Measurements from ENCODE around the gene GSTT4. TPM values are rescaled to one million over a fixed set of nuclear protein-coding genes. Genes with fewer than 3 reads are reported as not detected.
"Not testable (repeated sequence)": the region's sequence is repeated elsewhere in the genome, so short reads cannot be mapped to it uniquely, and the experiment has no call there.

GSTT4 gene
- total and polyA plus RNA-seq, 4 experiments from 2014 or later: not detected

- H3K4me1 ChIP-seq (ENCODE audit: insufficient read depth, low read length); CTCF ChIA-PET (ENCODE audit: partially characterized antibody); H3K4me3 Mint-ChIP-seq; POLR2A ChIA-PET (ENCODE audit: partially characterized antibody); H3K9me3 Mint-ChIP-seq; H3K27me3 Mint-ChIP-seq; H3K4me1 Mint-ChIP-seq; H3K4me3 ChIP-seq (ENCODE audit: low read length in 2 of 2); H3K27ac Mint-ChIP-seq; DNase-seq; H3K27ac ChIP-seq (ENCODE audit: low read depth, low read length); H3K36me3 ChIP-seq (ENCODE audit: insufficient read depth, low read length); H3K9me3 ChIP-seq (ENCODE audit: control insufficient read depth in 1 of 2, low read length in 2 of 2); H3K36me3 Mint-ChIP-seq; H3K27me3 ChIP-seq (ENCODE audit: insufficient read depth, low read length): not testable (repeated sequence)
- intact Hi-C loops (cut with micrococcal nuclease): loop anchor here (10.0 kb wide), 2 partner anchors 65 to 545 kb away; no protein-coding TSS in a partner anchor
These were observed 25.6 kb downstream of the GSTT4 start, which contains the start of gene GSTT2 for GRCh38 chr22:23979557-23980240. GSTT2 (plus strand) TSS chr22:23980134.

- CTCF ChIA-PET (ENCODE audit: partially characterized antibody); H3K9me3 Mint-ChIP-seq; POLR2A ChIA-PET (ENCODE audit: partially characterized antibody); H3K9me3 ChIP-seq (ENCODE audit: control insufficient read depth in 1 of 2, low read length in 2 of 2); H3K27me3 Mint-ChIP-seq; H3K27ac Mint-ChIP-seq; DNase-seq; H3K4me1 Mint-ChIP-seq; H3K27me3 ChIP-seq (ENCODE audit: insufficient read depth, low read length); H3K4me3 ChIP-seq (ENCODE audit: low read length in 2 of 2); H3K27ac ChIP-seq (ENCODE audit: low read depth, low read length); H3K36me3 ChIP-seq (ENCODE audit: insufficient read depth, low read length); H3K4me3 Mint-ChIP-seq; H3K36me3 Mint-ChIP-seq; H3K4me1 ChIP-seq (ENCODE audit: insufficient read depth, low read length): not testable (repeated sequence)
- intact Hi-C loops (cut with micrococcal nuclease): loop anchor here (10.0 kb wide), 1 partner anchor 63 kb away; no protein-coding TSS in a partner anchor
These were observed 27.9 kb downstream of the GSTT4 start for GRCh38 chr22:23977304-23977703.

GRCh38 chr22:23974836-23975352 is 30.4 kb downstream of the GSTT4 start:
- peaks cover 5 to 19% (median 14%) of the 10 kb centered on the region in 4 donors for H3K4me1 Mint-ChIP-seq
- H3K9me3 Mint-ChIP-seq; H3K27me3 ChIP-seq (ENCODE audit: insufficient read depth, low read length); H3K27me3 Mint-ChIP-seq; DNase-seq; H3K27ac ChIP-seq (ENCODE audit: low read depth, low read length); H3K4me3 ChIP-seq (ENCODE audit: low read length in 2 of 2); CTCF ChIA-PET (ENCODE audit: partially characterized antibody); H3K4me3 Mint-ChIP-seq; H3K27ac Mint-ChIP-seq; POLR2A ChIA-PET (ENCODE audit: partially characterized antibody); H3K9me3 ChIP-seq (ENCODE audit: control insufficient read depth in 1 of 2, low read length in 2 of 2): not testable (repeated sequence)
- H3K4me1 ChIP-seq (ENCODE audit: insufficient read depth, low read length): peaks cover 15% of the 10 kb centered on the region
- peaks cover 18% of the 10 kb centered on the region for H3K36me3 ChIP-seq (ENCODE audit: insufficient read depth, low read length)
- peaks cover 15 to 19% of the 10 kb centered on the region in 2 donors for H3K36me3 Mint-ChIP-seq
- intact Hi-C loops (cut with micrococcal nuclease): loop anchor here (10.0 kb wide), 1 partner anchor 60 kb away; no protein-coding TSS in a partner anchor

GRCh38 chr22:23974345-23974744 is 30.9 kb downstream of the GSTT4 start, which contains the start of gene DDT:
DDT (minus strand) TSS chr22:23974441; CDS start chr22:23974414, 27 bp downstream.
- Histone ChIP-seq H3K36me3 (ENCODE audit: insufficient read depth, low read length) (peaks cover 24% of the 10 kb centered on the region), H3K4me1 (ENCODE audit: insufficient read depth, low read length) (peaks cover 16% of the 10 kb centered on the region)
- Mint-ChIP-seq H3K4me1 (peaks cover 7 to 24% (median 18%) of the 10 kb centered on the region in 4 donors), H3K36me3 (peaks cover 18 to 25% of the 10 kb centered on the region in 2 donors)
- CTCF ChIA-PET (ENCODE audit: partially characterized antibody); DNase-seq; H3K27ac Mint-ChIP-seq; H3K4me3 ChIP-seq (ENCODE audit: low read length in 2 of 2); H3K4me3 Mint-ChIP-seq; H3K9me3 Mint-ChIP-seq; H3K9me3 ChIP-seq (ENCODE audit: control insufficient read depth in 1 of 2, low read length in 2 of 2); H3K27me3 ChIP-seq (ENCODE audit: insufficient read depth, low read length); POLR2A ChIA-PET (ENCODE audit: partially characterized antibody); H3K27me3 Mint-ChIP-seq; H3K27ac ChIP-seq (ENCODE audit: low read depth, low read length): not testable (repeated sequence)
- intact Hi-C loops (cut with micrococcal nuclease): loop anchor here (10.0 kb wide), 1 partner anchor 60 kb away; no protein-coding TSS in a partner anchor

- DNase-seq; H3K4me3 ChIP-seq (ENCODE audit: low read length in 2 of 2); H3K27ac ChIP-seq (ENCODE audit: low read depth, low read length); H3K9me3 Mint-ChIP-seq; CTCF ChIA-PET (ENCODE audit: partially characterized antibody); H3K9me3 ChIP-seq (ENCODE audit: control insufficient read depth in 1 of 2, low read length in 2 of 2); H3K27me3 ChIP-seq (ENCODE audit: insufficient read depth, low read length); H3K27me3 Mint-ChIP-seq: not testable (repeated sequence)
- Mint-ChIP-seq H3K4me3 (peak overlapping the region in 3 of 8 donors; percentile 17 to 63 (median 57)), H3K4me1 (peaks cover 7 to 29% (median 20%) of the 10 kb centered on the region in 4 donors), H3K36me3 (peaks cover 18 to 29% of the 10 kb centered on the region in 2 donors), H3K27ac (peak overlapping the region in 1 of 7 donors; percentile 27)
- peaks cover 26% of the 10 kb centered on the region for H3K36me3 ChIP-seq (ENCODE audit: insufficient read depth, low read length)
- POLR2A ChIA-PET (ENCODE audit: partially characterized antibody): interaction anchor here (1.3 kb wide), 1 partner anchor 76 kb away, joined by 3 read pairs; no protein-coding TSS in a partner anchor
- intact Hi-C loops (cut with micrococcal nuclease): loop anchor here (10.0 kb wide), 1 partner anchor 57 kb away; no protein-coding TSS in a partner anchor
- H3K4me1 ChIP-seq (ENCODE audit: insufficient read depth, low read length): peaks cover 16% of the 10 kb centered on the region
These were observed 33.3 kb downstream of the GSTT4 start for GRCh38 chr22:23971927-23972326.

- peaks cover 16% of the 10 kb centered on the region for H3K4me1 ChIP-seq (ENCODE audit: insufficient read depth, low read length)
- H3K27me3 ChIP-seq (ENCODE audit: insufficient read depth, low read length): no peaks in the 10 kb centered on the region
- H3K4me3 ChIP-seq (ENCODE audit: low read length in 2 of 2): no peak overlapping the region
- POLR2A ChIA-PET (ENCODE audit: partially characterized antibody): interaction anchor here (0.6 to 1.4 kb wide), 3 partner anchors 57 to 493 kb away, joined by 3 read pairs; no protein-coding TSS in a partner anchor
- peaks cover 26% of the 10 kb centered on the region for H3K36me3 ChIP-seq (ENCODE audit: insufficient read depth, low read length)
- no peak overlapping the region for H3K27ac ChIP-seq (ENCODE audit: low read depth, low read length)
- no peak for DNase-seq
- intact Hi-C loops (cut with micrococcal nuclease): loop anchor here (10.0 kb wide), 1 partner anchor 56 kb away; no protein-coding TSS in a partner anchor
- H3K27ac Mint-ChIP-seq: peak overlapping the region in 3 of 7 donors; percentile 13 to 35 (median 33)
- peaks cover 7 to 29% (median 20%) of the 10 kb centered on the region in 4 donors for H3K4me1 Mint-ChIP-seq
- no peaks in the 10 kb centered on the region for H3K9me3 Mint-ChIP-seq
- peak overlapping the region in 3 of 8 donors; percentile 0 to 43 (median 26) for H3K4me3 Mint-ChIP-seq
- CTCF ChIA-PET (ENCODE audit: partially characterized antibody): interaction anchor here (0.6 kb wide), 1 partner anchor 46 kb away, joined by 4 read pairs; no protein-coding TSS in a partner anchor
- peaks cover 18 to 29% of the 10 kb centered on the region in 2 donors for H3K36me3 Mint-ChIP-seq
- H3K27me3 Mint-ChIP-seq: no peaks in the 10 kb centered on the region
- H3K9me3 ChIP-seq (ENCODE audit: control insufficient read depth in 1 of 2, low read length in 2 of 2): no peaks in the 10 kb centered on the region
These were observed 34.3 kb downstream of the GSTT4 start for GRCh38 chr22:23970816-23971486.

GRCh38 chr22:23970201-23970641 is 35.0 kb downstream of the GSTT4 start:
- intact Hi-C loops (cut with micrococcal nuclease): loop anchor here (10.0 kb wide), 1 partner anchor 55 kb away; no protein-coding TSS in a partner anchor
- Mint-ChIP-seq H3K36me3 (peaks cover 18 to 29% of the 10 kb centered on the region in 2 donors), H3K27ac (peak overlapping the region in 4 of 7 donors; percentile 4 to 40 (median 20)), H3K9me3 (no peaks in the 10 kb centered on the region), H3K4me1 (peaks cover 7 to 29% (median 20%) of the 10 kb centered on the region in 4 donors), H3K27me3 (no peaks in the 10 kb centered on the region), H3K4me3 (peak overlapping the region in 7 of 8 donors; percentile 0 to 59 (median 4))
- POLR2A ChIA-PET (ENCODE audit: partially characterized antibody): interaction anchor here (1.4 kb wide), 1 partner anchor 57 kb away, joined by 3 read pairs; no protein-coding TSS in a partner anchor
- Histone ChIP-seq H3K4me1 (ENCODE audit: insufficient read depth, low read length) (peaks cover 16% of the 10 kb centered on the region), H3K27ac (ENCODE audit: low read depth, low read length) (no peak overlapping the region), H3K4me3 (ENCODE audit: low read length in 2 of 2) (no peak overlapping the region), H3K27me3 (ENCODE audit: insufficient read depth, low read length) (no peaks in the 10 kb centered on the region), H3K9me3 (ENCODE audit: control insufficient read depth in 1 of 2, low read length in 2 of 2) (no peaks in the 10 kb centered on the region), H3K36me3 (ENCODE audit: insufficient read depth, low read length) (peaks cover 26% of the 10 kb centered on the region)
- DNase-seq: no peak
- CTCF ChIA-PET (ENCODE audit: partially characterized antibody): no interaction called here

All from CD4-positive, alpha-beta memory T cell (primary cell).